HL-60 (cell line): ENCODE results near the gene NAE1.
"Not testable (repeated sequence)": the region's sequence is repeated elsewhere in the genome, so short reads cannot be mapped to it uniquely, and the experiment has no call there.

Experiments
- DNase-seq, 2 experiments: peaks; one replicate each; pipeline ENCODE4 v3.0.0-alpha.2; 2010 to 2020; ENCODE audit warnings: low read depth in 1 of 2, low spot score in 1 of 2
- H3K27ac ChIP-seq: fragments of 250-450 bp; sonication (Bioruptor Pico); replicated peaks from 2 replicates; pipeline ENCODE4 v1.5.1; 2020; ENCODE audit warnings: mild to moderate bottlenecking, moderate library complexity
- H3K27me3 ChIP-seq: fragments of 250-450 bp; sonication (Bioruptor Pico); 2 replicates; pipeline ENCODE4 v1.5.1; 2021; ENCODE audit warnings: mild to moderate bottlenecking, moderate library complexity; ENCODE audit not compliant: insufficient read depth, poor library complexity, severe bottlenecking
- H3K4me3 ChIP-seq: replicated peaks from 2 replicates; pipeline ENCODE4 v1.5.1; 2011; ENCODE audit warnings: mild to moderate bottlenecking, control low read depth, low read length; ENCODE audit not compliant: insufficient read depth
- CTCF ChIP-seq: IDR thresholded peaks from one replicate; pipeline ENCODE4 v1.5.1; 2011; ENCODE audit warnings: low read length, control low read depth, inconsistent platforms; ENCODE audit not compliant: insufficient read depth
- GABPA ChIP-seq: IDR thresholded peaks from 2 replicates; pipeline ENCODE4 v1.6.1; 2012; ENCODE audit warnings: low read depth
- POLR2AphosphoS5 ChIP-seq: IDR thresholded peaks from 2 replicates; pipeline ENCODE4 v1.6.1; 2012; ENCODE audit warnings: low read depth
- REST ChIP-seq: IDR thresholded peaks from 2 replicates; pipeline ENCODE4 v1.6.1; 2012; ENCODE audit warnings: low read depth; ENCODE audit not compliant: insufficient replicate concordance
- SPI1 ChIP-seq: IDR thresholded peaks from 2 replicates; pipeline ENCODE4 v1.6.1; 2012; ENCODE audit warnings: low read depth, mild to moderate bottlenecking, borderline replicate concordance

Gene NAE1

GRCh38 chr16:66871840-66872239 lies 41.1 kb upstream of the NAE1 start:
- no peaks in the 10 kb centered on the region for H3K27me3 ChIP-seq
- no peak overlapping the region for H3K27ac ChIP-seq
- H3K4me3 ChIP-seq: no peak overlapping the region
- no peak for DNase-seq
- TF ChIP-seq POLR2AphosphoS5 (no peak), REST (no peak), GABPA (no peak), SPI1 (no peak), CTCF (no peak)

- H3K4me3 ChIP-seq, H3K27me3 ChIP-seq, DNase-seq, H3K27ac ChIP-seq: not testable (repeated sequence)
These were observed 40.6 kb upstream of the NAE1 start for GRCh38 chr16:66871363-66871762.

- no peak for DNase-seq
- no peak overlapping the region for H3K27ac ChIP-seq
- TF ChIP-seq GABPA (no peak), POLR2AphosphoS5 (no peak), SPI1 (no peak)
These were observed 38.6 kb upstream of the NAE1 start for GRCh38 chr16:66869424-66869823.

GRCh38 chr16:66863707-66864106 lies 32.9 kb upstream of the NAE1 start:
- no peak for TF ChIP-seq SPI1
- no peak for TF ChIP-seq REST
- TF ChIP-seq GABPA: no peak
- TF ChIP-seq POLR2AphosphoS5: no peak
- TF ChIP-seq CTCF: no peak
- no peaks in the 10 kb centered on the region for H3K27me3 ChIP-seq
- H3K4me3 ChIP-seq: no peak overlapping the region
- no peak for DNase-seq
- H3K27ac ChIP-seq: no peak overlapping the region

More at GRCh38 chr16:66869424-66869823, 38.6 kb upstream of the NAE1 start:
- H3K27me3 ChIP-seq: no peaks in the 10 kb centered on the region
- H3K4me3 ChIP-seq: no peak overlapping the region

GRCh38 chr16:66862023-66862520 lies 31.3 kb upstream of the NAE1 start:
- TF ChIP-seq CTCF: no peak
- TF ChIP-seq REST: no peak
- no peak for TF ChIP-seq SPI1
- TF ChIP-seq POLR2AphosphoS5: no peak
- no peak for TF ChIP-seq GABPA
- Histone ChIP-seq H3K27me3 (no peaks in the 10 kb centered on the region), H3K27ac (no peak overlapping the region), H3K4me3 (no peak overlapping the region)
- DNase-seq: no peak
